HepG2 (cell line): Measurements from ENCODE around the gene ESAM. TPM values are rescaled to one million over a fixed set of nuclear protein-coding genes. Genes with fewer than 3 reads are reported as not detected.

Experiments
- ELF3 ChIP-seq: IDR thresholded peaks from 2 replicates; pipeline ENCODE4 v1.6.1; 2016; ENCODE audit warnings: missing genetic modification reagents, missing compliant biosample characterization
- GABPA ChIP-seq, 2 experiments: IDR thresholded peaks; 2 replicates each; pipeline ENCODE4 v1.6.1; 2011 to 2016; ENCODE audit warnings: low read depth in 2 of 2, low read length in 1 of 2, missing biosample characterization in 1 of 2, missing genetic modification characterization in 1 of 2
- SAP130 ChIP-seq: IDR thresholded peaks from 2 replicates; pipeline ENCODE4 v1.6.1; 2016; ENCODE audit warnings: low read depth
- SOX13 ChIP-seq, 3 experiments: fragments of 450-650 bp in 1 of 3; sonication (generic) in 1 of 3; formaldehyde crosslinking in 1 of 3; IDR thresholded peaks in 2 of 3; conservative IDR thresholded peaks in 1 of 3; 2 replicates each; pipeline versions ENCODE4 v1.5.0 to v1.6.1; 2016 to 2020; ENCODE audit warnings: antibody characterized with exemption in 1 of 3, mild to moderate bottlenecking in 1 of 3, missing compliant biosample characterization in 1 of 3, missing genetic modification reagents in 1 of 3, moderate library complexity in 1 of 3
- SP2 ChIP-seq: sonication (generic); formaldehyde crosslinking; IDR thresholded peaks from 2 replicates; pipeline ENCODE4 v1.5.1; 2020; ENCODE audit warnings: mild to moderate bottlenecking, missing genetic modification reagents
- ZSCAN25 ChIP-seq: sonication (generic); formaldehyde crosslinking; IDR thresholded peaks from 2 replicates; pipeline ENCODE4 v1.8.0; 2022; ENCODE audit warnings: mild to moderate bottlenecking, missing genetic modification reagents
- polyA plus RNA-seq, 8 experiments: library from polyadenylated mRNA; depleted of rRNA in 3 of 8; stranded (reverse) in 7 of 8; unstranded in 1 of 8; fragments of >200 nt; fragmentation: Illumina TruSeq in 4 of 8; extraction: Trizol in 4 of 8; gene quantifications; 2 replicates each; pipeline versions ENCODE4 v1.2.1 to v1.2.3, GENCODE V29; 2011 to 2016; ENCODE audit warnings: low read depth in 4 of 8, missing spikeins in 1 of 8, mixed read lengths in 1 of 8; ENCODE audit not compliant: insufficient read depth in 1 of 8
- total RNA-seq, 5 experiments: library from RNA; depleted of rRNA; stranded (reverse); fragments of >200 nt; fragmentation: Illumina TruSeq; extraction: Trizol; gene quantifications; 2 replicates each; pipeline ENCODE4 v1.2.3, GENCODE V29; 2016; ENCODE audit warnings: low read depth in 1 of 5
- TF ChIP-seq, protein P1 (sequence below): sonication (generic); formaldehyde crosslinking; conservative IDR thresholded peaks from 2 replicates; pipeline ENCODE4 v1.4.0; 2020; ENCODE audit warnings: mild to moderate bottlenecking, missing genetic modification reagents, moderate library complexity
- TF ChIP-seq, protein P2 (sequence below): IDR thresholded peaks from 2 replicates; pipeline ENCODE4 v1.6.1; 2012; ENCODE audit warnings: low read depth, low read length, improper control_type of control experiment
- TF ChIP-seq, protein P3 (sequence below): sonication (generic); formaldehyde crosslinking; IDR thresholded peaks from 2 replicates; pipeline ENCODE4 v1.9.0; 2021; ENCODE audit warnings: mild to moderate bottlenecking, missing genetic modification reagents

The ESAM gene
- total and polyA plus RNA-seq, 2 of the 13 experiments (the other 11 are each of a cell fraction or from before 2014, with no cell fraction given), result 1.2 to 6.8 TPM

DNA sequence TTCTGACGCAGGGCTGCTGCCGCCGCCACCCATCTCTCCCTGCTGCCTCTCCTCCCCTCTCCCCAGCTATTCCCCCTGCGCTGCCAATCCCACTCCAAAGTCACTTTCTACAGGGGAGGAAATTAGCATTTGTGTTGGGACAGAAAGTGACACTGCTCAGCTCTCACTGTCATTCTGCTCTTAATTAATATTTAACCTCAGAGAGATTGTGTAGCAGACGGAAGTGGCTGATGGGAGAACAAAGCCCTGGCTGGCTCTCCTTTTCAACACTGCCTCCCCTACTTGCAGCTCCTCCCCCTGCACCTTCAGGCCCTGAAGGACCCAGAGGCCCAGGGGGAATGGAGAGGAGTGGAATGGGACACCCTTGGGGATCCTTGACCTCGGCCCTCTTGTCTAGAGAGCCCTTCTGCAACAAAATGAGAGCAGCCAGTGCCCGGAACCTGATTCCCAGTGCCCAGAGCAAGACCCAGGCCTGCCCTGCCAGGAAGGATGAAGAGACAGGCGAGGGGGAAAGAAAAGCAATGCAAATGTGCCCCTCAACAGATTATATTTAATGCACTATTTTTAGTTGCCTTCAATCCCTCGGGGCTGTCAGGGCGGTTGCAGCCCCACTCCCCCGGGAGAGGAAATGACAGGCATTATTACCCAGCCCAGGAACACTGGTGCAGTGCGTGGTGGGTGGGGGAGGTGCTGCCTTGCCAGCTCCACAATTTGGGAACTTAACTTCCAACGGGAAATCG, 36.9 kb downstream of the ESAM start (continued):
- TF ChIP-seq, protein P1, sequence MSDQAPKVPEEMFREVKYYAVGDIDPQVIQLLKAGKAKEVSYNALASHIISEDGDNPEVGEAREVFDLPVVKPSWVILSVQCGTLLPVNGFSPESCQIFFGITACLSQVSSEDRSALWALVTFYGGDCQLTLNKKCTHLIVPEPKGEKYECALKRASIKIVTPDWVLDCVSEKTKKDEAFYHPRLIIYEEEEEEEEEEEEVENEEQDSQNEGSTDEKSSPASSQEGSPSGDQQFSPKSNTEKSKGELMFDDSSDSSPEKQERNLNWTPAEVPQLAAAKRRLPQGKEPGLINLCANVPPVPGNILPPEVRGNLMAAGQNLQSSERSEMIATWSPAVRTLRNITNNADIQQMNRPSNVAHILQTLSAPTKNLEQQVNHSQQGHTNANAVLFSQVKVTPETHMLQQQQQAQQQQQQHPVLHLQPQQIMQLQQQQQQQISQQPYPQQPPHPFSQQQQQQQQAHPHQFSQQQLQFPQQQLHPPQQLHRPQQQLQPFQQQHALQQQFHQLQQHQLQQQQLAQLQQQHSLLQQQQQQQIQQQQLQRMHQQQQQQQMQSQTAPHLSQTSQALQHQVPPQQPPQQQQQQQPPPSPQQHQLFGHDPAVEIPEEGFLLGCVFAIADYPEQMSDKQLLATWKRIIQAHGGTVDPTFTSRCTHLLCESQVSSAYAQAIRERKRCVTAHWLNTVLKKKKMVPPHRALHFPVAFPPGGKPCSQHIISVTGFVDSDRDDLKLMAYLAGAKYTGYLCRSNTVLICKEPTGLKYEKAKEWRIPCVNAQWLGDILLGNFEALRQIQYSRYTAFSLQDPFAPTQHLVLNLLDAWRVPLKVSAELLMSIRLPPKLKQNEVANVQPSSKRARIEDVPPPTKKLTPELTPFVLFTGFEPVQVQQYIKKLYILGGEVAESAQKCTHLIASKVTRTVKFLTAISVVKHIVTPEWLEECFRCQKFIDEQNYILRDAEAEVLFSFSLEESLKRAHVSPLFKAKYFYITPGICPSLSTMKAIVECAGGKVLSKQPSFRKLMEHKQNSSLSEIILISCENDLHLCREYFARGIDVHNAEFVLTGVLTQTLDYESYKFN, result 0 out of 2 replicates have a peak, but pooled peaks have one; percentile 14
- no peak for TF ChIP-seq SP2 (CRISPR knock-in tag)
- TF ChIP-seq ELF3 (CRISPR knock-in tag), result 0 out of 2 replicates have a peak, but pooled peaks have one; percentile 19
- TF ChIP-seq SOX13 (IDR thresholded peaks at IDR 0.05), result no peak
- TF ChIP-seq SOX13 (CRISPR knock-in tag; conservative IDR thresholded peaks at IDR 0.05 in 1 of 2, IDR thresholded peaks at IDR 0.05 in 1 of 2), result peak in 1 of 2 experiments; percentile 37; a peak in 1 of 4 replicates
- TF ChIP-seq, protein P2, sequence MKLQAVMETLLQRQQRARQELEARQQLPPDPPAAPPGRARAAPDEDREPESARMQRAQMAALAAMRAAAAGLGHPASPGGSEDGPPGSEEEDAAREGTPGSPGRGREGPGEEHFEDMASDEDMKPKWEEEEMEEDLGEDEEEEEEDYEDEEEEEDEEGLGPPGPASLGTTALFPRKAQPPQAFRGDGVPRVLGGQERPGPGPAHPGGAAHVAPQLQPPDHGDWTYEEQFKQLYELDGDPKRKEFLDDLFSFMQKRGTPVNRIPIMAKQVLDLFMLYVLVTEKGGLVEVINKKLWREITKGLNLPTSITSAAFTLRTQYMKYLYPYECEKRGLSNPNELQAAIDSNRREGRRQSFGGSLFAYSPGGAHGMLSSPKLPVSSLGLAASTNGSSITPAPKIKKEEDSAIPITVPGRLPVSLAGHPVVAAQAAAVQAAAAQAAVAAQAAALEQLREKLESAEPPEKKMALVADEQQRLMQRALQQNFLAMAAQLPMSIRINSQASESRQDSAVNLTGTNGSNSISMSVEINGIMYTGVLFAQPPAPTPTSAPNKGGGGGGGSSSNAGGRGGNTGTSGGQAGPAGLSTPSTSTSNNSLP, result 0 out of 2 replicates have a peak, but pooled peaks have one; percentile 12
- peak; percentile 31 for TF ChIP-seq SAP130 (CRISPR knock-in tag)
- TF ChIP-seq, protein P3, sequence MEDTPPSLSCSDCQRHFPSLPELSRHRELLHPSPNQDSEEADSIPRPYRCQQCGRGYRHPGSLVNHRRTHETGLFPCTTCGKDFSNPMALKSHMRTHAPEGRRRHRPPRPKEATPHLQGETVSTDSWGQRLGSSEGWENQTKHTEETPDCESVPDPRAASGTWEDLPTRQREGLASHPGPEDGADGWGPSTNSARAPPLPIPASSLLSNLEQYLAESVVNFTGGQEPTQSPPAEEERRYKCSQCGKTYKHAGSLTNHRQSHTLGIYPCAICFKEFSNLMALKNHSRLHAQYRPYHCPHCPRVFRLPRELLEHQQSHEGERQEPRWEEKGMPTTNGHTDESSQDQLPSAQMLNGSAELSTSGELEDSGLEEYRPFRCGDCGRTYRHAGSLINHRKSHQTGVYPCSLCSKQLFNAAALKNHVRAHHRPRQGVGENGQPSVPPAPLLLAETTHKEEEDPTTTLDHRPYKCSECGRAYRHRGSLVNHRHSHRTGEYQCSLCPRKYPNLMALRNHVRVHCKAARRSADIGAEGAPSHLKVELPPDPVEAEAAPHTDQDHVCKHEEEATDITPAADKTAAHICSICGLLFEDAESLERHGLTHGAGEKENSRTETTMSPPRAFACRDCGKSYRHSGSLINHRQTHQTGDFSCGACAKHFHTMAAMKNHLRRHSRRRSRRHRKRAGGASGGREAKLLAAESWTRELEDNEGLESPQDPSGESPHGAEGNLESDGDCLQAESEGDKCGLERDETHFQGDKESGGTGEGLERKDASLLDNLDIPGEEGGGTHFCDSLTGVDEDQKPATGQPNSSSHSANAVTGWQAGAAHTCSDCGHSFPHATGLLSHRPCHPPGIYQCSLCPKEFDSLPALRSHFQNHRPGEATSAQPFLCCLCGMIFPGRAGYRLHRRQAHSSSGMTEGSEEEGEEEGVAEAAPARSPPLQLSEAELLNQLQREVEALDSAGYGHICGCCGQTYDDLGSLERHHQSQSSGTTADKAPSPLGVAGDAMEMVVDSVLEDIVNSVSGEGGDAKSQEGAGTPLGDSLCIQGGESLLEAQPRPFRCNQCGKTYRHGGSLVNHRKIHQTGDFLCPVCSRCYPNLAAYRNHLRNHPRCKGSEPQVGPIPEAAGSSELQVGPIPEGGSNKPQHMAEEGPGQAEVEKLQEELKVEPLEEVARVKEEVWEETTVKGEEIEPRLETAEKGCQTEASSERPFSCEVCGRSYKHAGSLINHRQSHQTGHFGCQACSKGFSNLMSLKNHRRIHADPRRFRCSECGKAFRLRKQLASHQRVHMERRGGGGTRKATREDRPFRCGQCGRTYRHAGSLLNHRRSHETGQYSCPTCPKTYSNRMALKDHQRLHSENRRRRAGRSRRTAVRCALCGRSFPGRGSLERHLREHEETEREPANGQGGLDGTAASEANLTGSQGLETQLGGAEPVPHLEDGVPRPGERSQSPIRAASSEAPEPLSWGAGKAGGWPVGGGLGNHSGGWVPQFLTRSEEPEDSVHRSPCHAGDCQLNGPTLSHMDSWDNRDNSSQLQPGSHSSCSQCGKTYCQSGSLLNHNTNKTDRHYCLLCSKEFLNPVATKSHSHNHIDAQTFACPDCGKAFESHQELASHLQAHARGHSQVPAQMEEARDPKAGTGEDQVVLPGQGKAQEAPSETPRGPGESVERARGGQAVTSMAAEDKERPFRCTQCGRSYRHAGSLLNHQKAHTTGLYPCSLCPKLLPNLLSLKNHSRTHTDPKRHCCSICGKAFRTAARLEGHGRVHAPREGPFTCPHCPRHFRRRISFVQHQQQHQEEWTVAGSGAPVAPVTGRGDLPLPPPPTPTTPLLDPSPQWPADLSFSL, result no peak
- peak; percentile 98 for TF ChIP-seq ZSCAN25 (CRISPR knock-in tag)
- no peak for TF ChIP-seq GABPA (IDR thresholded peaks at IDR 0.05; ENCODE audit: low read depth, low read length)
- 0 out of 2 replicates have a peak, but pooled peaks have one; percentile 17 for TF ChIP-seq GABPA (CRISPR knock-in tag; IDR thresholded peaks at IDR 0.05; ENCODE audit: low read depth)
